Loucy (cell line): Measurements from ENCODE around the gene NFIX.
A peak's percentile ranks its signal among the peaks of the same experiment; 100 is the strongest.

Source experiments
- H2AFZ ChIP-seq: fragments of 200-600 bp; sonication (generic); 2 replicates; pipeline ENCODE4 v1.6.0; 2016; ENCODE audit warnings: antibody characterized with exemption, mild to moderate bottlenecking, low read length, moderate library complexity
- H3F3A ChIP-seq: fragments of 200-600 bp; 2 replicates; pipeline ENCODE4 v1.6.0; 2016; ENCODE audit warnings: antibody characterized with exemption, low read depth, mild to moderate bottlenecking
- H3K27me3 ChIP-seq: fragments of 200-600 bp; sonication (generic); 2 replicates; pipeline ENCODE4 v1.6.1; 2014; ENCODE audit warnings: low read length, mild to moderate bottlenecking; ENCODE audit not compliant: insufficient read depth, poor library complexity, severe bottlenecking
- H3K36me3 ChIP-seq: fragments of 200-600 bp; sonication (generic); 2 replicates; pipeline ENCODE4 v1.6.1; 2016; ENCODE audit warnings: low read length; ENCODE audit not compliant: insufficient read depth
- H3K4me1 ChIP-seq: fragments of 200-600 bp; sonication (generic); 2 replicates; pipeline ENCODE4 v1.5.1; 2014; ENCODE audit warnings: low read length, mild to moderate bottlenecking; ENCODE audit not compliant: insufficient read depth, poor library complexity, severe bottlenecking
- H3K4me2 ChIP-seq: fragments of 200-600 bp; sonication (generic); 2 replicates; pipeline ENCODE4 v1.6.0; 2014; ENCODE audit warnings: antibody characterized with exemption, low read length, low read depth, mild to moderate bottlenecking; ENCODE audit not compliant: poor library complexity, severe bottlenecking
- H3K4me3 ChIP-seq: fragments of 200-600 bp; sonication (generic); 2 replicates; pipeline ENCODE4 v1.5.1; 2014; ENCODE audit warnings: low read length, mild to moderate bottlenecking, mixed read lengths; ENCODE audit not compliant: poor library complexity, severe bottlenecking
- H3K79me2 ChIP-seq: fragments of 200-600 bp; sonication (generic); 2 replicates; pipeline ENCODE4 v1.6.1; 2014; ENCODE audit warnings: low read length; ENCODE audit not compliant: insufficient read depth
- H3K9ac ChIP-seq: fragments of 200-600 bp; sonication (generic); 2 replicates; pipeline ENCODE4 v1.6.0; 2014; ENCODE audit warnings: mild to moderate bottlenecking, low read depth, low read length, moderate library complexity; ENCODE audit not compliant: poor library complexity, severe bottlenecking
- H3K9me2 ChIP-seq: fragments of 200-600 bp; sonication (generic); replicated peaks from 2 replicates; pipeline ENCODE4 v1.6.1; 2016; ENCODE audit warnings: low read depth, low read length, mixed read lengths
- H3K9me3 ChIP-seq: fragments of 200-600 bp; sonication (generic); 2 replicates; pipeline ENCODE4 v1.6.1; 2014; ENCODE audit warnings: mild to moderate bottlenecking, antibody characterized with exemption, low read length, low read depth; ENCODE audit not compliant: insufficient read depth
- H4K20me1 ChIP-seq: fragments of 200-600 bp; sonication (generic); 2 replicates; pipeline ENCODE4 v1.6.0; 2014; ENCODE audit warnings: antibody characterized with exemption, low read length, mild to moderate bottlenecking; ENCODE audit not compliant: insufficient read depth, poor library complexity, severe bottlenecking
- EZH2phosphoT487 ChIP-seq: fragments of 200-600 bp; IDR thresholded peaks from 2 replicates; pipeline ENCODE4 v1.6.1; 2018; ENCODE audit warnings: antibody characterized with exemption, mild to moderate bottlenecking, moderate library complexity, borderline replicate concordance
- TF ChIP-seq, protein P1 (sequence below): fragments of 200-600 bp; sonication (generic); conservative IDR thresholded peaks from 2 replicates; pipeline ENCODE4 v1.5.1; 2014; ENCODE audit warnings: mild to moderate bottlenecking, antibody characterized with exemption, low read length

Gene NFIX

GRCh38 chr19:13098277-13099072, 103.2 kb downstream of the NFIX start:
- no peaks in the 10 kb centered on the region for H3K9me2 ChIP-seq
- peaks cover 33% of the 10 kb centered on the region for H3F3A ChIP-seq
- peaks cover 69% of the 10 kb centered on the region for H4K20me1 ChIP-seq
- H3K36me3 ChIP-seq = peaks cover 30% of the 10 kb centered on the region
- peaks cover 27% of the 10 kb centered on the region for H3K4me1 ChIP-seq
- H3K79me2 ChIP-seq = peaks cover 83% of the 10 kb centered on the region
- H3K4me2 ChIP-seq = peak overlapping the region; percentile 93
- no peak overlapping the region for H2AFZ ChIP-seq
- TF ChIP-seq EZH2phosphoT487 = no peak
- TF ChIP-seq, protein P1, sequence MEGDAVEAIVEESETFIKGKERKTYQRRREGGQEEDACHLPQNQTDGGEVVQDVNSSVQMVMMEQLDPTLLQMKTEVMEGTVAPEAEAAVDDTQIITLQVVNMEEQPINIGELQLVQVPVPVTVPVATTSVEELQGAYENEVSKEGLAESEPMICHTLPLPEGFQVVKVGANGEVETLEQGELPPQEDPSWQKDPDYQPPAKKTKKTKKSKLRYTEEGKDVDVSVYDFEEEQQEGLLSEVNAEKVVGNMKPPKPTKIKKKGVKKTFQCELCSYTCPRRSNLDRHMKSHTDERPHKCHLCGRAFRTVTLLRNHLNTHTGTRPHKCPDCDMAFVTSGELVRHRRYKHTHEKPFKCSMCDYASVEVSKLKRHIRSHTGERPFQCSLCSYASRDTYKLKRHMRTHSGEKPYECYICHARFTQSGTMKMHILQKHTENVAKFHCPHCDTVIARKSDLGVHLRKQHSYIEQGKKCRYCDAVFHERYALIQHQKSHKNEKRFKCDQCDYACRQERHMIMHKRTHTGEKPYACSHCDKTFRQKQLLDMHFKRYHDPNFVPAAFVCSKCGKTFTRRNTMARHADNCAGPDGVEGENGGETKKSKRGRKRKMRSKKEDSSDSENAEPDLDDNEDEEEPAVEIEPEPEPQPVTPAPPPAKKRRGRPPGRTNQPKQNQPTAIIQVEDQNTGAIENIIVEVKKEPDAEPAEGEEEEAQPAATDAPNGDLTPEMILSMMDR = no peak
- peak overlapping the region; percentile 94 for H3K4me3 ChIP-seq
- H3K27me3 ChIP-seq = peaks cover 39% of the 10 kb centered on the region
- peak overlapping the region; percentile 100 for H3K9ac ChIP-seq
- H3K9me3 ChIP-seq = no peaks in the 10 kb centered on the region

- no peaks in the 10 kb centered on the region for H3K9me2 ChIP-seq
- peak overlapping the region; percentile 94 for H3K4me3 ChIP-seq
- TF ChIP-seq, protein P1 = no peak
- no peak for TF ChIP-seq EZH2phosphoT487
- no peak overlapping the region for H2AFZ ChIP-seq
- H4K20me1 ChIP-seq = peaks cover 64% of the 10 kb centered on the region
- peaks cover 30% of the 10 kb centered on the region for H3K36me3 ChIP-seq
- H3K4me1 ChIP-seq = peaks cover 29% of the 10 kb centered on the region
- H3K9me3 ChIP-seq = no peaks in the 10 kb centered on the region
- H3K9ac ChIP-seq = peak overlapping the region; percentile 100
- peaks cover 78% of the 10 kb centered on the region for H3K79me2 ChIP-seq
- peak overlapping the region; percentile 93 for H3K4me2 ChIP-seq
- H3K27me3 ChIP-seq = peaks cover 39% of the 10 kb centered on the region
- H3F3A ChIP-seq = peaks cover 33% of the 10 kb centered on the region
Measured at GRCh38 chr19:13099073-13099999, 104.1 kb downstream of the NFIX start.

- peaks cover 30% of the 10 kb centered on the region for H3K36me3 ChIP-seq
- H3K79me2 ChIP-seq = peaks cover 80% of the 10 kb centered on the region
- H3K27me3 ChIP-seq = peaks cover 39% of the 10 kb centered on the region
- no peaks in the 10 kb centered on the region for H3K9me2 ChIP-seq
- H3K9ac ChIP-seq = peak overlapping the region; percentile 100
- H3K4me2 ChIP-seq = peak overlapping the region; percentile 93
- H3K4me1 ChIP-seq = peaks cover 23% of the 10 kb centered on the region
- H3K4me3 ChIP-seq = peak overlapping the region; percentile 94
- H2AFZ ChIP-seq = no peak overlapping the region
- H3K9me3 ChIP-seq = no peaks in the 10 kb centered on the region
- TF ChIP-seq, protein P1 = no peak
- no peak for TF ChIP-seq EZH2phosphoT487
- peaks cover 34% of the 10 kb centered on the region for H3F3A ChIP-seq
- H4K20me1 ChIP-seq = peaks cover 63% of the 10 kb centered on the region
Measured at GRCh38 chr19:13100031-13100588, 104.8 kb downstream of the NFIX start.
